ENCODE measurements around the gene ATP6V0A1.
A peak's percentile ranks its signal among the peaks of the same experiment; 100 is the strongest.
"Not testable (repeated sequence)": the region's sequence is repeated elsewhere in the genome, so short reads cannot be mapped to it uniquely, and the experiment has no call there.

Gene ATP6V0A1

DNA sequence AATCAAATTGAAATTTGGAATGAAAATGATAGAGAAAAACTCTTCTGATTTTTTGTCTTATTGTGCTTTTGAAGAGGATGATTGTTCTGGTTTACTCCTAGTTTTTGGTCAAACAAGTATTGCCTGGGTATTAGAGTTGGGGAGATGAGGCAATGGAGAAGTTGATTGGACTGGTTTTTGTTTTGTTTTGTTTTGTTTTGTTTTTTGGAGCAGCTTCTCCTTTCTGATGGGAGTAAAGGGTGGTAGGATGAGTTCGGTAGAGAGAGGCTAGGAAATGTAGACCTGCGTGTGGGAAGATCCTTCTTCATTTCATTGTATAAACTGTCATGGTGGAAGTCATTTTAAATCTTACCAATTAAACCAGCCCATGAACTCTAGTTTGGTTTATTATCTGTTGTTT, 17.7 kb downstream of the ATP6V0A1 start:
- no peak for DNase-seq (ENCODE audit: low read depth in 2 of 2)

- DNase-seq (ENCODE audit: low read depth in 2 of 2), result no peak
These were observed 18.5 kb downstream of the ATP6V0A1 start for GRCh38 chr17:42477173-42477572.

- DNase-seq (ENCODE audit: low read depth in 2 of 2), result not testable (repeated sequence)
These were observed 19.1 kb downstream of the ATP6V0A1 start for GRCh38 chr17:42477824-42478223.

DNA sequence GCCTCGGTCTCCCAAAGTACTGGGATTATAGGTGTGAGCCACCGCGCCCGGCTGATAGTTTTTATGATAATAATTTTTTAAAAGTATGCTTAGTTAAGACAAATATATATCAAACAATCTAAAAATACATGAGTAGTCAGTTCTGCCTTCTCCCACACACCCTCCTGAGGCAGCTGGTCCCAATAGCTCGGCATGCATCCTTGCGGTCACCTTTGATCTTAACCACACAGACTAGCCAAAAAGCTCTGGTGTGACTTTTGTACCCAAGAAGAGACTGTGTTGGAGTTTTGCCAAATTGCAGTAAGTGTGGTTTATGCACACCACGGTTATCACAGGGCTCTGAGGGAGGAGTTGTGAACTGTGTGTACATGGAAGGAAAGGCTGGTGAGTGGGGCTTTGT, 25.6 kb downstream of the ATP6V0A1 start:
- peak; percentile 48 to 49 for DNase-seq (ENCODE audit: low read depth in 2 of 2)

DNA sequence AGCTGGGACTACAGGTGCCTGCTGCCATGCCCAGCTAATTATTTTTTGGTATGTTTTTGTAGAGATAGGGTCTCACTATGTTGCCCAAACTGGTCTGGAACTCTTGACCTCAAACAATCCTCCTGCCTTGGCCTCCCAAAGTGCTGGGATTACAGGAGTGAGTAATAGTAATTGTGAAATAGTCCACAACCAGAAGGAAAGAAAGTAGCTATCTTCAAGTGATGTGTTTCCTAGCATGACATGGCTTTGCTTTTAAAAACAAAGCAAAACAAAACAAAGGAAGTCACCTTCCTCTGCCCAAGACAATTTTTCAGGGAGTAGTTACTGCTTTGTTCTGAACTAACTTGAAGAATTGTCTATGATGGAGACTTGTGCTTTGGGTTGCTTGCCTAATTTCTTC, 27.0 kb downstream of the ATP6V0A1 start:
- no peak for DNase-seq (ENCODE audit: low read depth in 2 of 2)

- DNase-seq (ENCODE audit: low read depth in 2 of 2), result no peak
These were observed 29.4 kb downstream of the ATP6V0A1 start for GRCh38 chr17:42488032-42488431.

DNA sequence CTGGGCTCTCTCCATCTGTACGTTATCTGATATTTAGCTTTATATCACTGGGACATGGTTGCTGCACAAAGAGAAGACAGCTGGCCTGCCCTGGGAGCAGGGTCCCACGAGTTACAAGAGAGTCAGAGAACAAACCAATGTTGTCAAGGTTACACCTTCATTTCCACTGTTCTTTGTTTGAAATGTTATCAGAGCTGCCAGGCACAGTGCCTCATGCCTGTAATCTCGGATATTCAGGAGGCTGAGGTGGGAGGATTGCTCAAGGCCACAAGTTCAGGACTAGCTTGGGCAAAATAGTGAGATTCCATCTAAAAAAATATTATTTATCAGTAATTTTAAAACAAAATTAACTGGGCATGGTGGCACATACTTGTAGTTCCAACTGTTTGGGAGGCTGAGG, 34.6 kb downstream of the ATP6V0A1 start:
- no peak for DNase-seq (ENCODE audit: low read depth in 2 of 2)

DNA sequence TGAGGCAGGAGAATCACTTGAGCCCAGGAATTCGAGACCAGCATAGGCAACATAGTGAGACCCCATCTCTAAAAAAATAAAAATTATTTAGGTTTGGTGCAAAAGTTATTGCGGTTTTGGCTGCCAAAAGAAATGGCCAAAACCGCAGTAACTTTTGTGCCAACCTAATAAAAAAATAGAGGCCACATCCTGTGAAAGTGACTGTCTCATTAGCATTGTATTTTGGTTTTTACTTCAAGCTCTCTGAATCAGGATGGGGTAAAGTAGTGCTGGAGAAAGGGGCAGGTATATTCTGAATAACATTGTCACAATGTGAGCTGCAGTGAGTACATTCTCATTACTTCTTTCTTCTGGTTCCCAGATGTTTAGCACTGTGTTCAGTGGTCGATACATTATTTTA, 36.0 kb downstream of the ATP6V0A1 start:
- no peak for DNase-seq (ENCODE audit: low read depth in 2 of 2)

DNA sequence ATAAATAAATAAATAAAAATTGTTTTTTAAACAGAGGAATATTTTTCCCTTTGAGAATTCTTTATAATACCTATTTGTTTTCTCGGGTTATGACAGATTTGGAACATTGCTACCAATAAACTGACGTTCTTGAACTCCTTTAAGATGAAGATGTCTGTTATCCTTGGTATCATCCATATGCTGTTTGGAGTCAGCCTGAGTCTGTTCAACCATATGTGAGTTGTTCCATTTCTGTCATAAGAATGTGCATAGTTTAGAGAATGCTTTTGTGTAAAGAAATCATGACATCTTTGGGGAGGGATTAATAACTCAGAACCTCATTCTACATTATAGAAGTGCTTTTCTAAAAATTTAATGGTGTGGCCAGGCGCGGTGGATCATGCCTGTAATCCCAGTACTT, 40.1 kb downstream of the ATP6V0A1 start:
- no peak for DNase-seq (ENCODE audit: low read depth in 2 of 2)

DNA sequence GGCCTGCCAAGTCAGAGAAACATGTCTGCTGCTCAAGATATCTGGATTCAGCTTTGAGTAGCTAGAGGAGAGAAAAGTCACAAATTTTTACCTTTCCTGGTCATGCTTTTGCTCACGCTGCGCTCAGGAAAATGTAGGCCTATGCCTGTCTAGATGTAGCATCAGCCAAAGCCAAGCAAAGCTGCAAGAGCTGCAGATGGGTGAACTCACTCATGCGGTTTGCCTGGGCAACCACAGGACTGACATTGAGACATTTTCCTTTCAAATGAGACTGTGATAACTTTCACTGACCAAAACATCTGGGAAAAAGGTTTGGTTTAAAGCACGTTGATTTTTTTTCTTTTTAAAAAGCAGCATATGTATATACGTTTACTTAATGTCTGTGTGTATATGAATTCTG, 43.4 kb downstream of the ATP6V0A1 start:
- no peak for DNase-seq (ENCODE audit: low read depth in 2 of 2)

- no peak for DNase-seq (ENCODE audit: low read depth in 2 of 2)
These were observed 44.2 kb downstream of the ATP6V0A1 start for GRCh38 chr17:42502926-42503325.

DNA sequence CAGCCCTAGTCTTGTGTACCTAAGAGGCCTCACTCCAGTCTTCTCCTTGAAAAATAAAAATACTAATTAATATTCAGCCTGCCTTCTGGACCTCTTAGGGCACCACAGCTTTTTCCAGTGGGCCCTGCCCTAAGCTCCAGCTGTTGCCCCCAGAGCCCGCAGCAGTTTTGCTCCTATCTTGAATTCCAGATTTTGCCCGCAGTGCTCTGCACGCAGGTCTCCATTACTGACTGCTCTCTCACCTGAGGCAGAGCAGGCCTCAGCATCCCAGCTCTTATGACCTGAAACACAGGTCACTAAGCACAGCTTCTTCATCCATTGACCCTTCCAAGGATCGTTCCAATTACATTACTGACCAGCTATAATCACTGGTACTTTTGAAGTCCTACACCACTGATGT, 49.0 kb downstream of the ATP6V0A1 start:
- no peak for DNase-seq (ENCODE audit: low read depth in 2 of 2)

DNA sequence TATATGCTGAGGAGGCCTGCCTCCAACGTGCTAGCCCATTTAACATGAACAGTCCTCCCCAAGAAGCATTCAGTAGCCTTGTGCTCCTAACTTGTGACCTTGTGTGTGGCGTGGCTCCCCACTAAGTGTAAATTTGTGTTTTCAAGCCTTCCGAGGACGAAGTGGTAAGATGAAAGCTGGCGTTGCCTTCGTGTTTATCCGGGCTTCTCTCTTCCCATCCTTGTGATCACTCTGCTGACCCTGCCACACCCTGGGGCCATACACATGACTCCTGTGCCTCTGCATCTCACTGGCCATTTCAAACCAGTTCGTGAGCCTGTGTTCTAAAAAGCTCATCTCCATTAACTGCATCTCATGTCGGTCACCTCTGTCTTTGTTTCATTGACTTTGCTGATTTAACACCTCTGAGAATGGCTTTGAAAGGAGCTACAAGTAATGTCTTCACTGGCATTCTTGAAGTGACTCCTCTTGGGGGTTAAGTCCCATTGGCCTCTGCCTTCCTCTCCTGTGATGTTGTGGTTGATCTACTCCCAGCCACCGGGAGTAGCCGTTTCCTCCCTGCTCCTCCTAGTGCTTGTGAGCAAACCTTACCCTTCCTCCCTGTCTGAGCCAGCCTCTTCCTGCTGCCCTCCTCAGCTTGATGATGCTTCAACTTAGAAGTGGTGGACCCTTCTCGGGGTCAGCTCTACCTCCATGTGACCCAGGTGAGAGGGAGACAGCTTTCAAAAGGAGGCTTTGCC, 49.9 kb downstream of the ATP6V0A1 start:
- no peak for DNase-seq (ENCODE audit: low read depth in 2 of 2)

- DNase-seq (ENCODE audit: low read depth in 2 of 2), result no peak
These were observed 50.7 kb downstream of the ATP6V0A1 start for GRCh38 chr17:42509409-42509808.

- DNase-seq (ENCODE audit: low read depth in 2 of 2), result no peak
These were observed 51.2 kb downstream of the ATP6V0A1 start for GRCh38 chr17:42509841-42510240.

DNA sequence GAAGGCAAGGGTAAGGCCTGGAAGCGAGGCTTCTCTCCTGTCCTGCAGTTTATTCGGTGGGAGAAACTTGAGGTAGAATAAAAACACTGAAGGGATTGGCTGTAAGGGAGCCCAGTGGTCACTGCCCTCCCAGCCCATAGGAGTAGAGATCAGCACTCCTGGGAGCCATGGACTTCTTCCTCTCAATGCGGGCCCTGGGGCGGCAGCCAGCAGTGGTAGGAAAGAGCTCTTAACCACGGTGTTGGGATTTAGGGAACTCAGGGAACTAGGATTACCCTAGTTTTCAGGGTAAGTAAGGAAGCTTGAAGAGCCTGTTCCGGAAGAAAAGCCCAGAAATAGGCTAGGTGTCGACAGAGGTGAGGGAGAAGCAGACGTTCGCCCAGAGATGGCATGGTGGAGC, 53.6 kb downstream of the ATP6V0A1 start:
- DNase-seq (ENCODE audit: low read depth in 2 of 2), result no peak

GRCh38 chr17:42512733-42513251, 54.1 kb downstream of the ATP6V0A1 start:
- no peak for DNase-seq (ENCODE audit: low read depth in 2 of 2)

DNA sequence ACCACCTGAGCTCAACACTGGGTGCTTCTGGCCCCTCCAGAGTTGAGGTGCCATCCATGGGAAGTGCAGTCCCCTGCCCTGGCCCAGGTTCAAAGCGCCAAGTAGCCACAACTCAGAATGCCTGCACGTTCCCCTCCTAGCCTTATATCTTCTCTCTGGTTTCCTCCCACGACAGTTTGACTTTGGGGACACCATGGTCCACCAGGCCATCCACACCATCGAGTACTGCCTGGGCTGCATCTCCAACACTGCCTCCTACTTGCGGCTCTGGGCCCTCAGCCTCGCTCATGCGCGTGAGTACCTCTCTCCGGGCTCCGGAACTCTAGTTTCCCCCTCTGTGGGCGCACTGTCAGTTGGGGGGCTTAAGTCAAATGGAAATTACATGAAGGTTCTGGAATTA, 55.0 kb downstream of the ATP6V0A1 start:
- no peak for DNase-seq (ENCODE audit: low read depth in 2 of 2)

- DNase-seq (ENCODE audit: low read depth in 2 of 2), result no peak
These were observed 55.6 kb downstream of the ATP6V0A1 start for GRCh38 chr17:42514279-42514678.

GRCh38 chr17:42514867-42515266, 56.2 kb downstream of the ATP6V0A1 start:
- no peak for DNase-seq (ENCODE audit: low read depth in 2 of 2)

GRCh38 chr17:42517516-42517915, 58.8 kb downstream of the ATP6V0A1 start:
- DNase-seq (ENCODE audit: low read depth in 2 of 2), result peak; percentile 55 to 66

GRCh38 chr17:42518046-42518754, 59.5 kb downstream of the ATP6V0A1 start:
- no peak for DNase-seq (ENCODE audit: low read depth in 2 of 2)

Data from activated CD8-positive, alpha-beta memory T cell treated with anti-CD3 and anti-CD28 coated beads for 4 hours (primary cell).